Adipose tissue (tissue), 3 donors: ENCODE data around the gene MAP2K5. TPM values are rescaled to one million over a fixed set of nuclear protein-coding genes. Genes with fewer than 3 reads are reported as not detected.

ENCODE experiments used
- H3K27ac ChIP-seq: one replicate; pipeline ENCODE4 v1.5.1; 2013; ENCODE audit warnings: low read depth, low read length
- WGBS, 3 donors: extraction: QIAGEN DNeasy Blood & Tissue Kit; methylation state at CpG; one replicate each; pipeline ENCODE4 v1.1.7; 2013; 5-methylcytosine and 5-hydroxymethylcytosine counted together
- polyA plus RNA-seq, 3 donors: library from polyadenylated mRNA; stranded (reverse); fragments of 200-250 nt; gene quantifications; one replicate each; pipeline ENCODE4 v1.2.3, GENCODE V29; 2013
- donor health status: healthy with polysubstance abuse.
- donor health status: Bipolar disorder and iron deficiency.
- donor health status: healthy.

The MAP2K5 gene
- polyA plus RNA-seq, 3 donors: 10.3 to 13.3 (median 10.7) TPM

- H3K27ac ChIP-seq: no peak overlapping the region
- 5 to 6% (median 5%) methylated on average over 36 to 39 of the region's 39 CpGs for WGBS, 3 donors
These were observed 278.7 kb downstream of the MAP2K5 start for GRCh38 chr15:67820992-67821783.

DNA sequence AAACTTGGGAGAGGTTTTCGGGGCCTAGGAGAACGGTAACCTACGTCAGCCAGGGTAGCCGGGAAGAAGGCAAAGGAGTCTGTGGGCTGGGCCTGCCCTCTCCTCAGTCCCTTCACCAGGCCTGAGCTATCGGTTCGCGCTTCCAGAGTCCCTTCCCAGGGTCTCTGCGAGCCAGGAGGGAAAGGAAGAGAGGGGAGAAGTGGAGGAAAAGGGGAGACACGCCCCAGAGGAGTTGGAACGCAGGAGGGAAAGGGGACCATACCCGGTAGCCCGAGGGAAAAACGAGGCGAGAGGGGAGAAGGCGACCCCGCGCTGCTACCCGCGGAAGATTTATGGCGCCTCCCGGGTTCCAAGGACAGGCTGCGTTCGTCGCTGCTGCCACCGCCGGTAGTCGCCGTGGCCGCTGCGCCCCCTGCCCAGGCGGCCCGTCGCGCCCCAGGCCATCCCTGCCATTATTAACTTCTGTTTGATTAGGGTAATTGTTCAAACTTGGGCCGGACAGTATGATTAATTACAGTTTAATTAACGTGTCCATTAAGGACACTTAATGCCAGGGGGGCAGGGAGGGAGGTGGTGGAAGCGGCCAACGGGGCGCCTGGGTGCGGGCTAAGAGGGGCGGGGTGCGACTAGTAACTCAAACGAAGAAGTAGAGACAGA, 279.4 kb downstream of the MAP2K5 start:
- H3K27ac ChIP-seq: no peak overlapping the region
- WGBS, 3 donors: 3 to 4% (median 4%) methylated on average over 32 to 43 of the region's 43 CpGs

- H3K27ac ChIP-seq: no peak overlapping the region
- 2 to 6% (median 4%) methylated on average over 30 to 46 of the region's 46 CpGs for WGBS, 3 donors
These were observed 280.2 kb downstream of the MAP2K5 start for GRCh38 chr15:67822537-67823313.

DNA sequence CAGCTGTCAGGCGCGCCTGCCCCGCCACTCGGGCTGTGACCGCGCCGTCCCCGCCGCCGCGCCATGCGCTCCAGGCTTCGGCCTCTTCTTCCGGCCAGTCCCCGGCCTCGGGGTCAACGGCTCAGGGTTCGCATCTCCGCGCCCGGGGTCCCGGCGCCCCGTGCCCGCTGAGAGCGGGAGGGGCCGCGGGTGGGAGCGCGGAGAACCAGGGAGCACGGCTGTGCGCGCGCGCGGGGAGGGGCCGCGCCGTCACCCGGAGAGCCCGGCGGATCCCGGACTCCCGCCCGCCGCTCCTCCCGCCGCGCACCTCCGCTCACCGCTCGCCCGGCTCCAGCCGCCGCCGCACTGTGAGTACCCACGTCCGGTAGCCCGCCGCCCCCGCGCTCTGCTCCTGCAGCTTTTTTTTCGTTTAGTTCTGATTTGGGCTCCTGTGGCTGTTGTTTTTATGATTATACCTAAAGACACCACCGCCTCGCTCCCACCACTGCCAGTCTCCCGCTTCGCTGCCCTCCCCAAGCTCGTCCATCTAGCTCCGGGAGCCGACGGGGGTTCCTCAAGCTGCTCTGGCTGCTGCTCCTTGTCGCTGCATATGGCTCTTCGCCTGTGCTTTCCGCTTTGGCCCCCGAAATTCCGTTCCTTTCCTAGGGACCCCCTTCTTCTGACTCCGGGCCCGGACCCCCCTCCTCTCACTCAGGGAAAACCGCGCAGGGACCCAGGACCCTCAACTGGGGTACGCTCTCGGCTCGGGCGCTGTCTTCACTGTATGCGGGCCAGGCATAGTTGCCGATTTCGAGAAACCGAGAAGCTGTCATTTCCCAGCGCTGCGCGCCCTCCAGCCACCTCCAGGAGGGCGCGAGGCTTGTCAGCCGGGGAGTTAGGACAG, 281.1 kb downstream of the MAP2K5 start:
- no peak overlapping the region for H3K27ac ChIP-seq
- WGBS, 3 donors: 3% methylated on average over 65 to 94 of the region's 94 CpGs

GRCh38 chr15:67824197-67824968, 281.9 kb downstream of the MAP2K5 start:
- 7 to 12% (median 7%) methylated on average over 21 of the region's 21 CpGs for WGBS, 3 donors
- no peak overlapping the region for H3K27ac ChIP-seq

DNA sequence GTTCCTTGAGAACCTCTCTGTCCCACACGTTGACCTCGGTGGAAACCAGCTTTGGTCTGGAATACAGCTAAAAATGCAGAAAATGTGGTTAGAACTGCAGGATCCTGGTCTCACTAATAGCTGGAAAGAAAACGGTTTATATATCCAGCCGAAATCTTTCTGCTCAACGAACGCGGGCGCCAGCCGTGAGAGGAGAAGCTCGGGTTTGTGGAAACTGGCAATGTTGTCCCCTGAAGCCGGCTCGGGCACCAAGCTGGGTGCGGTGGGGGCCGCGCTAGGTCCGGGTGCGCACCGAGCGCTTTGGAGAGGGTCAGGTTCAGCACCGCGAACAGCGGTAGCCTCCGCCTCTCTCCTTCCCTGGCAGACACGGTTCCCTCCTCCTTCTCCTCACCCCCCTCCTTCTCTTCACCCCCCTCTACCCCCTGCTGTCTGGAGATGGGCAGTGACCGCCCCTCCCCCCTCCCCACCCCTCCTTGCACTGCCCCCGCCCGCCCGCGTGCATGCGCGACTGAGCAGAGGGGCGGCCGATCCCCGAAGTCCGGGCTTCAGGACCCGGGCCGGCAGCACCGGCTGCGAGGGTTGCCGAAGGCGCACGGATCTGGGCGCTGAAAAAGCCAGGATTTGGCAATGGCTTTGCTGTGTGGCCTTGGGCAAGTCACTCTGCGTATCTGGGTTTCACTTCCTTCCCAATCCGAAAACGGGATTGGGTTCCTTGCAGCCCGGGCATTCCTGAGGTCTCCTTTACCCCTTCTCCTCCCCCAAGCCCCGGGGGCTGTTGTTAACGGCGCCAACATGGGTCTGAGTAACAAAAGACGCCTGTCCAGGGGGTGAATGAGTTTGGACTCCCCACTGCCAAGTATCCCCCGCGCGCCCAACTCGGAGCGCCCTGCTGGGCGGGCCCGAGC, 282.7 kb downstream of the MAP2K5 start, which contains the start of gene SKOR1:
Gene SKOR1 (plus strand): TSS at position 534 of the 905 bp plus-strand sequence. CDS start 94 bp downstream, at position 628.
- 1 to 3% (median 2%) methylated on average over 42 to 58 of the region's 58 CpGs for WGBS, 3 donors
- no peak within 1 kb of the TSS for H3K27ac ChIP-seq

- 9 to 13% (median 10%) methylated on average over 73 to 77 of the region's 77 CpGs for WGBS, 3 donors
- H3K27ac ChIP-seq: no peak overlapping the region
These were observed 283.6 kb downstream of the MAP2K5 start for GRCh38 chr15:67825881-67826716.

- H3K27ac ChIP-seq: no peak overlapping the region
- WGBS, 3 donors: 4 to 5% (median 5%) methylated on average over 33 to 88 of the region's 88 CpGs
These were observed 284.4 kb downstream of the MAP2K5 start for GRCh38 chr15:67826717-67827561.

DNA sequence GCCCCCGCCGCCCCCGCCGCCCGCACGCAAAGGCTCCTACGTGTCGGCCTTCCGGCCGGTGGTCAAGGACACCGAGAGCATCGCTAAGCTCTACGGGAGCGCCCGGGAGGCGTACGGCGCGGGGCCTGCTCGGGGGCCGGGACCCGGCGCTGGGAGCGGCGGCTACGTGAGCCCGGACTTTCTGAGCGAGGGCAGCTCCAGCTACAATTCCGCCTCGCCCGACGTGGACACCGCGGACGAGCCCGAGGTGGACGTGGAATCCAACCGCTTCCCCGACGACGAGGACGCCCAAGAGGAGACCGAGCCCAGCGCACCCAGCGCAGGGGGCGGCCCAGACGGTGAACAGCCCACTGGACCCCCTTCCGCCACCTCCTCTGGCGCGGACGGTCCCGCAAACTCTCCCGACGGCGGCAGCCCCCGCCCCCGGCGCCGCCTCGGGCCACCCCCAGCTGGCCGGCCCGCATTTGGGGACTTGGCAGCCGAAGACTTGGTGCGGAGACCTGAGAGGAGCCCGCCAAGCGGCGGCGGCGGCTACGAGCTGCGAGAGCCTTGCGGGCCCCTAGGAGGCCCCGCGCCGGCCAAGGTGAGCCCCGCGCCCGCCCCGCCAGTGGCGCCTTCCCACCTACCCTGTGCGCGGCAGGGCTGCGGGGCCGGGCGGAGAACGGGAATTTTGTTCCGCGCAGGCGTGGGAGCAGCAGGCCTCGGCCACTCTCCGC, 285.2 kb downstream of the MAP2K5 start:
- WGBS, 3 donors: 4 to 6% (median 5%) methylated on average over 73 to 91 of the region's 91 CpGs
- no peak overlapping the region for H3K27ac ChIP-seq

GRCh38 chr15:67828278-67828968, 285.9 kb downstream of the MAP2K5 start:
- H3K27ac ChIP-seq: no peak overlapping the region
- WGBS, 3 donors: 4 to 12% (median 7%) methylated on average over 40 of the region's 40 CpGs

DNA sequence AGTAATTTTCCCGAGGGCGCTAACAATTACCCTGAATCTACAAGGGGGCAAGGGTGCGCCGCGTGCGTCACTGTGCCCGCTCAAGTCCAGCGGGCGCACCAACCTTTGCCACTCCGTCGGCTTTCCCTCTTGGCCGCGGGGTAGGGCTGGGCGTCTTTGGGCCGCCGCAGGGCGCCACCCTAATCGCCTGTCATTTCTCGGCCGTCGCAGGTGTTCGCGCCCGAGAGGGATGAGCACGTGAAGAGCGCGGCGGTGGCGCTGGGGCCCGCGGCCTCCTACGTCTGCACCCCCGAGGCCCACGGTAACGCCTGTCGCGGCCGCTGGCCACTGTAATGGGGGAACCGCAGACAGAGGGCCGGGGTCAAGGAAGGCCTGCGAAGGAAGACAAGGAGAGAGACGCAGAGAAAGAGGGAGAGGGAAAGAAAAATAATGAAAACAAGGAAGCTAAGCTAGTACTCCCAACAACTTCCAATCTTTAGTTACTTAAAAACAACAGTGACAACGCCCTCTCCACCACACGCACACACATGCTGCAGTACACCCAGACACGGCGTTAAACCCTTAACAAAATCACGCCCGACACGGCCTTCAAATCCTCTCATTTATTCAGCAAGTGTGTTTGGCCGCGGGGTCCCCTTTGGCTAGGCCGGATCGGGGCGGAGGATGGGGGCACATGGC, 286.6 kb downstream of the MAP2K5 start:
- H3K27ac ChIP-seq: no peak overlapping the region
- WGBS, 3 donors: 6 to 15% (median 6%) methylated on average over 41 to 54 of the region's 54 CpGs

GRCh38 chr15:67829647-67830504, 287.4 kb downstream of the MAP2K5 start:
- no peak overlapping the region for H3K27ac ChIP-seq
- 13 to 31% (median 13%) methylated on average over 64 to 68 of the region's 68 CpGs for WGBS, 3 donors
